Thyroid gland (tissue), 4 donors: Measurements from ENCODE around the gene GSTT2B.

Source experiments
- POLR2A ChIP-seq, 2 donors: fragments of 450-650 bp; IDR thresholded peaks; one replicate each; pipeline ENCODE4 v1.6.1; 2017; ENCODE audit warnings: antibody characterized with exemption in 2 of 2, mild to moderate bottlenecking in 2 of 2, moderate library complexity in 1 of 2
- TF ChIP-seq, protein P1 (sequence below), 6 experiments: fragments of 200-600 bp in 3 of 6; fragments of 450-650 bp in 3 of 6; sonication (generic) in 3 of 6; IDR thresholded peaks; one replicate each; pipeline ENCODE4 v1.5.1; 2016 to 2019; ENCODE audit warnings: antibody characterized with exemption in 6 of 6, mild to moderate bottlenecking in 2 of 6, inconsistent platforms in 1 of 6, moderate library complexity in 1 of 6

DNA sequence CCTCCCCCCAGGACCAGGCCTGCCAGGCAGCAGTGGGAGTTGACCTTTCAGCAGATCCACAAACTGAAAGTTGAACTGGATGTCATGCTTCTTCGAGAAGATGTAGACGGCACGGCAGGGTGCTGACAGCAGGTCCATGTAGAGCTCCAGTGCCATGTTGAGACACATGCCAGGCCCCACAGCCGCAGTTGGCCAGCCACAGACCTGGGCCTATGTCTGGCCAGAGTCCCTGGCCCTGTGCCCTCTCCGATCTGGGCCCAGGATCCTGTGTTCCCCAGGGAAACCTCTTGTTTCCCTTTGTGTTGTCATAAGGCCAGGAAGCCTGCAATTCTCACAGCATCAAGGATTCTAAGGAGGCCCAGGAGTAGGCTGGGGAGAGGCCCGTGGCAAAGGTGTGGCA lies 44.2 kb upstream of the GSTT2B start, which contains the start of gene GSTT4:
- TF ChIP-seq POLR2A (IDR thresholded peaks at IDR 0.05) = no peak
- TF ChIP-seq, protein P1, sequence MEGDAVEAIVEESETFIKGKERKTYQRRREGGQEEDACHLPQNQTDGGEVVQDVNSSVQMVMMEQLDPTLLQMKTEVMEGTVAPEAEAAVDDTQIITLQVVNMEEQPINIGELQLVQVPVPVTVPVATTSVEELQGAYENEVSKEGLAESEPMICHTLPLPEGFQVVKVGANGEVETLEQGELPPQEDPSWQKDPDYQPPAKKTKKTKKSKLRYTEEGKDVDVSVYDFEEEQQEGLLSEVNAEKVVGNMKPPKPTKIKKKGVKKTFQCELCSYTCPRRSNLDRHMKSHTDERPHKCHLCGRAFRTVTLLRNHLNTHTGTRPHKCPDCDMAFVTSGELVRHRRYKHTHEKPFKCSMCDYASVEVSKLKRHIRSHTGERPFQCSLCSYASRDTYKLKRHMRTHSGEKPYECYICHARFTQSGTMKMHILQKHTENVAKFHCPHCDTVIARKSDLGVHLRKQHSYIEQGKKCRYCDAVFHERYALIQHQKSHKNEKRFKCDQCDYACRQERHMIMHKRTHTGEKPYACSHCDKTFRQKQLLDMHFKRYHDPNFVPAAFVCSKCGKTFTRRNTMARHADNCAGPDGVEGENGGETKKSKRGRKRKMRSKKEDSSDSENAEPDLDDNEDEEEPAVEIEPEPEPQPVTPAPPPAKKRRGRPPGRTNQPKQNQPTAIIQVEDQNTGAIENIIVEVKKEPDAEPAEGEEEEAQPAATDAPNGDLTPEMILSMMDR (IDR thresholded peaks at IDR 0.05) = no peak
